Lower leg skin (tissue), 3 donors: ENCODE results near the gene EPC2.

Experiments used
- POLR2A ChIP-seq, 2 donors: fragments of 450-650 bp; IDR thresholded peaks; one replicate each; pipeline ENCODE4 v1.6.1; 2016 to 2017; ENCODE audit warnings: antibody characterized with exemption in 2 of 2, mild to moderate bottlenecking in 1 of 2, moderate library complexity in 1 of 2
- TF ChIP-seq, protein P1 (sequence below), 3 donors: fragments of 450-650 bp; IDR thresholded peaks; one replicate each; pipeline ENCODE4 v1.5.1; 2016; ENCODE audit warnings: antibody characterized with exemption in 3 of 3, mild to moderate bottlenecking in 3 of 3, moderate library complexity in 2 of 3

DNA sequence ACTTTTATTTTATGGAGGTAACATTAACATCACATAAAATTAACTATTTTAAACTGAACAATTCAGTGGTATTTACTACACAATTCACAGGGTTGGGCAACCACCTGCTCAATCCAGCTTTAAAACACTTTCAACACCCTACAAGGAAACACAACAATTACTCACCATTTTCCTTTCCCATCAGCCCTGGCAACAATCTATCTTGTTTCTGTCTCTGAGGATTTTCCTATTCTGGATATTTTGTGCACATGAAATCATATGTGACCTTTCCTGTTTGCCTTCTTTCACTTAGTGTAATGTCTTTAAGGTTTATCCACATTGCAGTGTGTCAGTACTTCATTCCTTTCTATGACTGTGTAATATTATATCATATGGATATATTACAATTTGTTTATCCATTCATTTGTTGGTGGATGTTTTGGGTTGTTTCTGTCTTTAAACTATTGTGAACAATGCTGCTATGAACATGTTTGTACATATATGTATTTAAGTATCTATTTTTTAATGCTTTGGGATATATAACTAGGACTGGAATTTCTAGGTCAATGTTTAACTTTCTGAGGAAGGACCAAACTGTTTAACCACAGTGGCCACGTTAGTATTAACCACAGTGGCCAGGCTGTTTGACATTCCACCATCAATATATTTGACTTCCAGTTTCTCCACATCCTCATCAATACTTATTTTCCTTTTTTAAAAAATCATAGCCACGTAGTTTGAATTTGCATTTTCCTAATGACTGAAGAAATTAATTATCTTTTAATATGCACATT, 158.1 kb downstream of the EPC2 start:
- TF ChIP-seq, protein P1, sequence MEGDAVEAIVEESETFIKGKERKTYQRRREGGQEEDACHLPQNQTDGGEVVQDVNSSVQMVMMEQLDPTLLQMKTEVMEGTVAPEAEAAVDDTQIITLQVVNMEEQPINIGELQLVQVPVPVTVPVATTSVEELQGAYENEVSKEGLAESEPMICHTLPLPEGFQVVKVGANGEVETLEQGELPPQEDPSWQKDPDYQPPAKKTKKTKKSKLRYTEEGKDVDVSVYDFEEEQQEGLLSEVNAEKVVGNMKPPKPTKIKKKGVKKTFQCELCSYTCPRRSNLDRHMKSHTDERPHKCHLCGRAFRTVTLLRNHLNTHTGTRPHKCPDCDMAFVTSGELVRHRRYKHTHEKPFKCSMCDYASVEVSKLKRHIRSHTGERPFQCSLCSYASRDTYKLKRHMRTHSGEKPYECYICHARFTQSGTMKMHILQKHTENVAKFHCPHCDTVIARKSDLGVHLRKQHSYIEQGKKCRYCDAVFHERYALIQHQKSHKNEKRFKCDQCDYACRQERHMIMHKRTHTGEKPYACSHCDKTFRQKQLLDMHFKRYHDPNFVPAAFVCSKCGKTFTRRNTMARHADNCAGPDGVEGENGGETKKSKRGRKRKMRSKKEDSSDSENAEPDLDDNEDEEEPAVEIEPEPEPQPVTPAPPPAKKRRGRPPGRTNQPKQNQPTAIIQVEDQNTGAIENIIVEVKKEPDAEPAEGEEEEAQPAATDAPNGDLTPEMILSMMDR (IDR thresholded peaks at IDR 0.05) = no peak
- no peak for TF ChIP-seq POLR2A (IDR thresholded peaks at IDR 0.05)
